IMR-90 (cell line): ENCODE data around the gene MRM1. TPM values are rescaled to one million over a fixed set of nuclear protein-coding genes. Genes with fewer than 3 reads are reported as not detected.

Experiments used
- ATAC-seq: fragments of 200-7000 bp; cut with Tn5 transposase; 2 replicates; pipeline ENCODE4 v1.9.1; 2020; ENCODE audit warnings: low read depth, mild to moderate bottlenecking, moderate library complexity
- BruUV-seq: library from RNA; stranded (reverse); fragments of 400-500 nt; replicated peaks from 2 replicates; lab custom pipeline; 2021; lab: Mats Ljungman, UMichigan
- CTCF ChIA-PET: fragments of 300-600 bp; formaldehyde crosslinking; extraction: SDS; loops from one replicate; lab custom pipeline; 2021; ENCODE audit warnings: antibody characterized with exemption; lab: Yijun Ruan, JAX
- POLR2A ChIA-PET: fragments of 300-600 bp; sonication (Branson Sonifier 250); formaldehyde crosslinking; loops from one replicate; lab custom pipeline; 2022; ENCODE audit warnings: antibody characterized with exemption; ENCODE audit not compliant: unreplicated experiment; lab: Charles Lee
- DNase-seq: peaks from one replicate; pipeline ENCODE4 v3.0.0; 2013
- H2AFZ ChIP-seq: replicated peaks from 2 replicates; pipeline ENCODE3; 2013; ENCODE audit warnings: low read length, mild to moderate bottlenecking; ENCODE audit not compliant: poor library complexity
- H2AK5ac ChIP-seq: 2 replicates; pipeline ENCODE4 v1.6.1; 2013; ENCODE audit warnings: low read depth, low read length, inconsistent platforms
- H2AK9ac ChIP-seq: replicated peaks from 2 replicates; pipeline ENCODE3; 2013; ENCODE audit warnings: mild to moderate bottlenecking, low read depth, low read length, moderate library complexity; ENCODE audit not compliant: poor library complexity
- H2BK120ac ChIP-seq: 2 replicates; pipeline ENCODE4 v1.6.1; 2013; ENCODE audit warnings: low read depth, low read length, inconsistent platforms
- H2BK15ac ChIP-seq: 3 replicates; pipeline ENCODE4 v1.6.1; 2013; ENCODE audit warnings: low read depth, low read length, inconsistent platforms
- H2BK20ac ChIP-seq: 2 replicates; pipeline ENCODE4 v1.6.1; 2013; ENCODE audit warnings: low read depth, mild to moderate bottlenecking, inconsistent platforms, low read length, moderate library complexity
- H2BK5ac ChIP-seq: 2 replicates; pipeline ENCODE4 v1.6.1; 2013; ENCODE audit warnings: mild to moderate bottlenecking, low read depth, low read length, inconsistent platforms; ENCODE audit not compliant: poor library complexity, severe bottlenecking
- H3K14ac ChIP-seq: replicated peaks from 2 replicates; pipeline ENCODE4 v1.6.1; 2013; ENCODE audit warnings: low read depth, low read length, inconsistent platforms
- H3K18ac ChIP-seq: 2 replicates; pipeline ENCODE4 v1.6.1; 2013; ENCODE audit warnings: low read depth, low read length, control low read depth
- H3K23ac ChIP-seq: 2 replicates; pipeline ENCODE4 v1.6.1; 2013; ENCODE audit warnings: low read depth, low read length, inconsistent platforms
- H3K27ac ChIP-seq: 2 replicates; pipeline ENCODE4 v1.5.1; 2013; ENCODE audit warnings: mild to moderate bottlenecking, control low read depth, low read length; ENCODE audit not compliant: insufficient read depth
- H3K27me3 ChIP-seq: 2 replicates; pipeline ENCODE4 v1.6.1; 2013; ENCODE audit warnings: low read length; ENCODE audit not compliant: control insufficient read depth, insufficient read depth
- H3K36me3 ChIP-seq: 2 replicates; pipeline ENCODE4 v1.6.1; 2013; ENCODE audit warnings: low read length, mixed read lengths; ENCODE audit not compliant: control insufficient read depth, insufficient read depth
- H3K4ac ChIP-seq: 2 replicates; pipeline ENCODE4 v1.6.1; 2013; ENCODE audit warnings: low read depth, low read length, inconsistent platforms
- H3K4me1 ChIP-seq: 2 replicates; pipeline ENCODE4 v1.6.1; 2013; ENCODE audit warnings: low read length, mixed read lengths; ENCODE audit not compliant: control insufficient read depth, insufficient read depth
- H3K4me2 ChIP-seq: 2 replicates; pipeline ENCODE4 v1.6.1; 2013; ENCODE audit warnings: low read depth, mild to moderate bottlenecking, control low read depth, low read length, moderate library complexity
- H3K4me3 ChIP-seq: 2 replicates; pipeline ENCODE4 v1.5.1; 2013; ENCODE audit warnings: low read depth, mild to moderate bottlenecking, control low read depth, low read length, moderate library complexity; ENCODE audit not compliant: insufficient read depth
- H3K56ac ChIP-seq: 2 replicates; pipeline ENCODE4 v1.6.1; 2013; ENCODE audit warnings: low read length, inconsistent platforms; ENCODE audit not compliant: insufficient read depth; ENCODE audit errors: extremely low read depth
- H3K79me1 ChIP-seq, 2 experiments: 2 replicates each; pipeline ENCODE4 v1.6.1; 2013; ENCODE audit warnings: low read length in 2 of 2, inconsistent platforms in 1 of 2, low read depth in 1 of 2
- H3K9ac ChIP-seq: 2 replicates; pipeline ENCODE4 v1.6.1; 2013; ENCODE audit warnings: low read depth, low read length, control low read depth
- H3K9me1 ChIP-seq: 2 replicates; pipeline ENCODE4 v1.6.1; 2013; ENCODE audit warnings: low read length, inconsistent platforms; ENCODE audit not compliant: insufficient read depth
- H3K9me3 ChIP-seq: 2 replicates; pipeline ENCODE4 v1.6.1; 2013; ENCODE audit warnings: low read length; ENCODE audit not compliant: control insufficient read depth, insufficient read depth
- H4K20me1 ChIP-seq: 2 replicates; pipeline ENCODE4 v1.6.1; 2013; ENCODE audit warnings: low read length, inconsistent platforms; ENCODE audit not compliant: insufficient read depth
- H4K5ac ChIP-seq: 2 replicates; pipeline ENCODE4 v1.6.1; 2013; ENCODE audit warnings: mild to moderate bottlenecking, low read depth, low read length, control low read depth
- H4K8ac ChIP-seq, 2 experiments: 2 replicates each; pipeline ENCODE4 v1.6.1; 2013; ENCODE audit warnings: low read depth in 2 of 2, low read length in 2 of 2, control low read depth in 1 of 2, inconsistent platforms in 1 of 2
- H4K91ac ChIP-seq: 2 replicates; pipeline ENCODE4 v1.6.1; 2013; ENCODE audit warnings: low read depth, low read length, inconsistent platforms; ENCODE audit not compliant: insufficient read depth
- BHLHE40 ChIP-seq: fragments of 150-350 bp; IDR thresholded peaks from 2 replicates; pipeline ENCODE4 v1.6.1; 2016; ENCODE audit warnings: mild to moderate bottlenecking, low read depth, low read length
- ELK1 ChIP-seq: fragments of 150-350 bp; IDR thresholded peaks from 2 replicates; pipeline ENCODE4 v1.6.1; 2016; ENCODE audit warnings: low read depth, mild to moderate bottlenecking, low read length, moderate library complexity, borderline replicate concordance
- MAFK ChIP-seq: IDR thresholded peaks from 2 replicates; pipeline ENCODE4 v1.6.1; 2012; ENCODE audit warnings: low read depth, low read length, improper control_type of control experiment
- MAZ ChIP-seq: IDR thresholded peaks from 2 replicates; pipeline ENCODE4 v1.6.1; 2012; ENCODE audit warnings: low read depth, mild to moderate bottlenecking, low read length, improper control_type of control experiment, moderate library complexity, borderline replicate concordance
- MXI1 ChIP-seq: IDR thresholded peaks from 2 replicates; pipeline ENCODE4 v1.6.1; 2012; ENCODE audit warnings: low read depth, mild to moderate bottlenecking, low read length, moderate library complexity, borderline replicate concordance
- RAD21 ChIP-seq: IDR thresholded peaks from 2 replicates; pipeline ENCODE4 v1.6.1; 2012; ENCODE audit warnings: low read length, improper control_type of control experiment
- RFX5 ChIP-seq: IDR thresholded peaks from 2 replicates; pipeline ENCODE4 v1.8.0; 2012; ENCODE audit warnings: low read depth, mild to moderate bottlenecking, low read length, moderate library complexity
- SMC3 ChIP-seq: fragments of 150-350 bp; IDR thresholded peaks from 2 replicates; pipeline ENCODE4 v1.6.1; 2016; ENCODE audit warnings: low read depth, mild to moderate bottlenecking, antibody characterized with exemption, low read length, moderate library complexity
- WGBS, 2 experiments: methylation state at CpG; one replicate each; pipeline versions ENCODE4 v1.1.5 to v1.1.7; 2013; ENCODE audit warnings: missing lambda C conversion rate in 2 of 2; ENCODE audit not compliant: insufficient read length in 1 of 2; ENCODE audit errors: extremely low coverage in 2 of 2; 5-methylcytosine and 5-hydroxymethylcytosine counted together
- dilution Hi-C: fragments of 300-500 bp; cut with HindIII; formaldehyde crosslinking; loops from one replicate; pipeline ENCODE4 v1.14.3; 2018; ENCODE audit warnings: low sequenced_read_pairs; ENCODE audit not compliant: unreplicated experiment
- in situ Hi-C: fragments of 300-500 bp; cut with MboI; formaldehyde crosslinking; loops from 3 replicates; pipeline ENCODE4 v1.14.3; 2019; ENCODE audit warnings: low sequenced_read_pairs, inconsistent platforms, mixed read lengths
- intact Hi-C: fragments of 100-400 bp; cut with micrococcal nuclease; formaldehyde crosslinking; loops from 2 replicates; pipeline ENCODE4 v1.10.0; 2022
- polyA plus RNA-seq, 3 experiments: library from polyadenylated mRNA; depleted of rRNA; stranded (reverse); fragments of >200 nt; gene quantifications; 2 replicates each; pipeline ENCODE4 v1.2.3, GENCODE V29; 2012; ENCODE audit warnings: low replicate concordance in 1 of 3
- total RNA-seq: library from RNA; depleted of rRNA; stranded (reverse); fragments of >200 nt; gene quantifications from 2 replicates; pipeline ENCODE4 v1.2.3, GENCODE V29; 2012
- TF ChIP-seq, protein P1 (sequence below): conservative IDR thresholded peaks from 2 replicates; pipeline ENCODE4 v1.5.1; 2012; ENCODE audit warnings: mild to moderate bottlenecking, low read depth, low read length, improper control_type of control experiment

Gene MRM1
- total and polyA plus RNA-seq, 2 of the 4 experiments (the other 2 are of a cell fraction), result 2.2 to 5.3 TPM

DNA sequence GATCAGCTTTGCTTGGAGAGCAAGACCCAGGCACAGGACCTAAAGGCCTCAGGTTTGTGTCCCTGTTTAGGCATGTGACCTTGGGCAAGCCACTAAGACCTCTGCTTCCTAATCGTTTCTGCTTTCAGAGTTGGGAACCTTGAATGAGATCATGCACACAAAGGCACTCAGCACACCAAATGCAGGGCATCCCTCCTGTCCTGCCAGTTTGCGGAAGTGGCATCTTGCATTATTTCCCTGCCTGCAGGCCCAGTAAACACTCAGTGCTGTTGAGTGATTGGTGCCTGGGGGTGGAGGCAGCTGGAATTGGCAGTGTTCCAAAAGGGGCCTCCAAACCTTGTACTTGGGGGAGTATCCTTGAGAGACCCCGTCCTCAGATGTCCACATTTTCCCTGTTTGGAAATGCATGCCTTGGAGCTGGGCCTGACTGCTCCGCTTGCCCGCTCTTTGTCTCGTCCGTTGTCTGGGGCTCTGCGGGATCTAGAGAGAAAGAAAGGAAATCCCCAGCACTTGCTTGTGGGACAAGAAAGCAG is 28.7 kb downstream of the MRM1 start:
- H3K4me2 ChIP-seq, result no peak overlapping the region
- no peak overlapping the region for H4K8ac ChIP-seq
- no peak overlapping the region for H3K56ac ChIP-seq
- dilution Hi-C loops, result loop anchor here (25.0 kb wide), 1 partner anchor 432 kb away; no protein-coding TSS in a partner anchor
- ATAC-seq (no peak), DNase-seq (no peak)
- H3K14ac ChIP-seq, result no peak overlapping the region
- peaks cover 50% of the 10 kb centered on the region for H3K27me3 ChIP-seq
- H3K4me1 ChIP-seq, result peaks cover 2% of the 10 kb centered on the region; the same call in 1 of the 2 replicates
- no peaks in the 10 kb centered on the region for H3K9me3 ChIP-seq
- H2AFZ ChIP-seq, result no peak overlapping the region
- TF ChIP-seq ELK1, result no peak
- no peak for TF ChIP-seq MAFK
- no peak for TF ChIP-seq SMC3
- no peak for TF ChIP-seq MXI1
- TF ChIP-seq MAZ, result no peak
- TF ChIP-seq RAD21, result no peak
- TF ChIP-seq, protein P1, sequence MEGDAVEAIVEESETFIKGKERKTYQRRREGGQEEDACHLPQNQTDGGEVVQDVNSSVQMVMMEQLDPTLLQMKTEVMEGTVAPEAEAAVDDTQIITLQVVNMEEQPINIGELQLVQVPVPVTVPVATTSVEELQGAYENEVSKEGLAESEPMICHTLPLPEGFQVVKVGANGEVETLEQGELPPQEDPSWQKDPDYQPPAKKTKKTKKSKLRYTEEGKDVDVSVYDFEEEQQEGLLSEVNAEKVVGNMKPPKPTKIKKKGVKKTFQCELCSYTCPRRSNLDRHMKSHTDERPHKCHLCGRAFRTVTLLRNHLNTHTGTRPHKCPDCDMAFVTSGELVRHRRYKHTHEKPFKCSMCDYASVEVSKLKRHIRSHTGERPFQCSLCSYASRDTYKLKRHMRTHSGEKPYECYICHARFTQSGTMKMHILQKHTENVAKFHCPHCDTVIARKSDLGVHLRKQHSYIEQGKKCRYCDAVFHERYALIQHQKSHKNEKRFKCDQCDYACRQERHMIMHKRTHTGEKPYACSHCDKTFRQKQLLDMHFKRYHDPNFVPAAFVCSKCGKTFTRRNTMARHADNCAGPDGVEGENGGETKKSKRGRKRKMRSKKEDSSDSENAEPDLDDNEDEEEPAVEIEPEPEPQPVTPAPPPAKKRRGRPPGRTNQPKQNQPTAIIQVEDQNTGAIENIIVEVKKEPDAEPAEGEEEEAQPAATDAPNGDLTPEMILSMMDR, result no peak
- TF ChIP-seq BHLHE40, result no peak
- TF ChIP-seq RFX5, result no peak
- no peaks in the 10 kb centered on the region for H3K9me1 ChIP-seq
- H2AK5ac ChIP-seq, result no peak overlapping the region
- no peak overlapping the region for H2AK9ac ChIP-seq
- no peaks in the 10 kb centered on the region for H3K36me3 ChIP-seq
- H3K18ac ChIP-seq, result no peak overlapping the region
- intact Hi-C loops, result loop anchor here (1.0 to 10.0 kb wide), 5 partner anchors 315 to 743 kb away; partner anchors contain the start of gene AATF
- no peak overlapping the region for H2BK20ac ChIP-seq
- CTCF ChIA-PET, result interaction anchor here (0.7 to 2.2 kb wide), 5 partner anchors 417 to 610 kb away, joined by 3 to 9 read pairs (median 4); no protein-coding TSS in a partner anchor
- no peaks in the 10 kb centered on the region for H3K79me1 ChIP-seq
- H2BK5ac ChIP-seq, result no peak overlapping the region
- H4K20me1 ChIP-seq, result no peaks in the 10 kb centered on the region; the same call in 1 of the 2 replicates
- H2BK120ac ChIP-seq, result no peak overlapping the region
- no TSS peak for BruUV-seq
- no CpG with 5 or more reads among the region's 8 CpGs for WGBS, 2 experiments
- POLR2A ChIA-PET, result no interaction called here
- H3K9ac ChIP-seq, result no peak overlapping the region
- H4K5ac ChIP-seq, result no peak overlapping the region
- H2BK15ac ChIP-seq, result no peak overlapping the region
- in situ Hi-C loops, result loop anchor here (5.0 to 10.0 kb wide), 2 partner anchors 417 to 615 kb away; no protein-coding TSS in a partner anchor
- no peak overlapping the region for H3K4me3 ChIP-seq
- no peak overlapping the region for H3K4ac ChIP-seq
- H4K91ac ChIP-seq, result no peak overlapping the region
- no peak overlapping the region for H3K23ac ChIP-seq
- H3K27ac ChIP-seq, result no peak overlapping the region
